GM21717 (cell line): Measurements from ENCODE around the gene CCSER1.

Experiments used
- ATAC-seq: cut with Tn5 transposase; IDR thresholded peaks from one replicate; pipeline ENCODE4 v1.9.1; 2021; ENCODE audit warnings: mild to moderate bottlenecking, moderate library complexity; ENCODE audit not compliant: unreplicated experiment

Gene CCSER1

DNA sequence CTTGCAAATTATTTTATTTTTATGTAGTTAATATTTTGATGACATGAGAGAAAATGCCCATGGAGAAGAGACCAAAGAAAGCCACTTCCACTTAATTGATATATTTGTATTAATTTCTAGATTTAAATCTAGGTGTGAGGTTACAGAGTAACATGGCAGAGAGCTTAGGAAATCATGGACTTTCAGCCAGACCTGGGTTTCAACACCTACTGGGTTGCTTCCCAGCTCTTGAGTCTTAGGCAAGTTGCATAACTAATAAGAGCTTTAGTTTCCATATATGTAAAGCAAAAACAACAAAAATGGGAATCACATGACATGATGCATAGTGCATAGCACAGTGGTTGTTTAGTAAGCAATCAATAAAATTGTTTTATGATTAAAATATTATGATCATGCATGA is 413.3 kb downstream of the CCSER1 start:
- ATAC-seq = no peak

DNA sequence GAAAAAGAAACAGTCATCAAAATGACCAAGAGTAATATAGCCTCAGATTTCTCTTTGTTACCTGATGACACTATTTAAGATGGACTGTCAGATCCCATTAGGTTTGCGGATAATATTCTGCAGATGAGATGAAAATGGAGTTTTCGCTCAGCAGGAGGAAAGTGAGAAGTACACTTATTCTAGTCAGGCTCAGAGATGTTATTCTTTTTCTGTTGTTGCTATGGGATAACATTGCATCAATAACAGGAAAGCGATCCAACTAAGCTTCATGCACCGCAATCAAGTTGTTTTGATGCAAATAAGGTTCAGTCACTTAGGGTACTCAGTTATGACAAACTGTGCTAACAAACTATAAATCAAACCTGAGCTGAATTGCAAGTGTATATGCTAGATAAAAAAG is 415.0 kb downstream of the CCSER1 start:
- no peak for ATAC-seq

DNA sequence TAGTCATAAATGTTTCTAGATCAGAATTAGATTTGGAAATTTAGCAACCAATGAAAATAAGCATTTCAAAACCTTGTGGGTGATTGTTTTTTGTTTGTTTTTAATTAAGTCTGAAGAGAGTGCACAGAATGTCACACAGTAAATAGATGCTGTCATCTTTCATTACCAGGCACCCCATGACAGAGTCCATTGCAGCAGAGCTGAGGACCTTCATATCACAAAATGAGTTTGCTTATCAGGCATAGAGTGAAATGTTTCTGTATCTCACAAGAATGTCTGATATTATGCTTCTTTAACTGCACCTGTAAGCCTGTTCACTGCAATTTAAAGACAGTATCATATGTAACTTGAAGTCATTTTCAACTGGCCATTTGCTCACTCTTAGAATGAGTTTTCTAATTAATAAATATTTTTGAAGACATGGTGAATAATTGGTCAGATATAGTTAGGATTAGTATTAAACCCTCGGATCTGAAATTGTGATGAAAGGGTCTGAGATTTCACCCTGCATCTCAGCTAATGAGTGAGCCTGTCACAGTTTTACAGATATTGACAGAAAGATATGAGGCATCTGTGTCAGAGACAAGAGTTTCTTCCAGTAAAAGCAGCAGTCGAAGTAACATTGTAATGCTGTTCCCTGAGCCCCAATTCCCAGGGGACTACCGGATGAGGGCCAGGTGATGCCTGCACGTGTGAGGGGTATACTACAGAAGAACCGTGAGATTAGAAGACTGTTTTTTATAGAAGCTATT is 416.4 kb downstream of the CCSER1 start:
- ATAC-seq = no peak

- no peak for ATAC-seq
Observed at GRCh38 chr4:90544532-90545045, 417.4 kb downstream of the CCSER1 start.

DNA sequence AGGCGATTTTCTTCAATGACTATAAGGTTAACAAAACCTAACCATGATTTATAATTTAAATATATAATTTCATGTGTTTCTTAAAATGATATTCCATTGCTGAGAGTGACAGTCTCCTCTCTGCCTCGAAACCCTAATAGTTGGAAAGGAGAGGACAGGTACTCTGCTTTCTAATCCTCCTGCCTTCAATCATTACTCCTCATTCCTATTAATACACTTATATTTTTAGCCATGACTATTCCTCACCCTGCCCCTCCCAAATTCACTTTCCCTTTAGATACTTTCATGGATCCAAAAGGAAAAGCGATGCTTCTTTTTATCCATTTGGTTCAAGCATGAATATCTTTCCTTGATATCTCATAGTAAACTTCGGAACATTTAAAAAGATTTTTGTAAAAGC is 418.2 kb downstream of the CCSER1 start:
- no peak for ATAC-seq

GRCh38 chr4:90546114-90546513 is 418.9 kb downstream of the CCSER1 start:
- ATAC-seq = peak; percentile 47

DNA sequence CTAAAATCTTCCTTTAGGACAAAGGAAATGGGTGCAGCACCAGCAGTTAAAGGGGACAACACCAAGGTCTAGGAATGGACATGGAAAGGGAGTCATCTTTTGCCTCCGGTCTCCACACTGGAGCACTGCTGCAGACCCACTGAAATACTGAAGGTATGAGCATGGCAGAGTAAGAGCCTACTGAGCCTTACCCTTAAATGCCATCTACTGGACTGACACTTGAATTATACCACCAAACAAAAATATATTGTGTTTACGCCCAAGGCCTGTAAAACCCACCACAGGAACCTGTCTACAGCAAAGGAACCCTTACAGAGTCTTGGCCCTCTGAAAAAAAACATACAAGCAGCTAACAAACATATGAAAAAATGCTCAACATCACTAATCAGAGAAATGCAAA is 443.4 kb downstream of the CCSER1 start:
- no peak for ATAC-seq

DNA sequence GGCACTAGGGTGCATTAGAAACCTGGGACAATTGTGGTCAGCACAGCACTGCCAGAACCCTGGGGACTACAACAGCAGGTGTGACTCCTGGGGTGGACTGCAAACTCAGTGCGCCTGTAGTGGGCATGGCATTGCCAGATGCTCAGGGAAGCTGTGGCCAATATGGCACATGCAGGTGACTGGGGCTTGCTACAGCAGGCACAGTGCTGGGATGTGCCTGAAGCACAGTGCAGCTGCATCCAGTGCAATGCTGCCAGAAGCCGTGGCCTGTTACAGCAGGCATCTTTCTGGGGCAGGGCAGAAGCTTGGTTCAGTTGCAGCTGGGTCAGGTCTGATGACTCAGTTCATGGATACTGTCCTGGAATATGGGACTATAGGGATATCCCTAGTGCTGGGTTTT is 445.8 kb downstream of the CCSER1 start:
- no peak for ATAC-seq

DNA sequence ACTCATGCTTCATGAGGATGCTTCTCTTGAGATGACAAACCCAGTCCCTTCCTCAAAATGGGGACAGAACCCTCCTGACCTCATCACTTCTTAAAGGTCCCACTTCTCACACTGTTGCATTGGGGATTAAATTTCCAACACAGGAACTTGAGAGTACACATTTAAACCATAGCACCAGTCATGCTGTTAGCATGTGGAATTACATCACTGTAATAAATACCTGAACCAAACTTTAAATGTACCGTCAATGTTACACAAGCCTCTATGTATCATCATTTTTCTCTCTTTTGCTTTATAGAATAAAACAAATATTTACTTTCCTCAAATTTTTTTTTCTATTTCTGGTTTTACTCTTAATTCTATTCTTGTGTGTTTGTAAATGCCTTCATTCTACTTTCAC is 448.2 kb downstream of the CCSER1 start:
- ATAC-seq = no peak

DNA sequence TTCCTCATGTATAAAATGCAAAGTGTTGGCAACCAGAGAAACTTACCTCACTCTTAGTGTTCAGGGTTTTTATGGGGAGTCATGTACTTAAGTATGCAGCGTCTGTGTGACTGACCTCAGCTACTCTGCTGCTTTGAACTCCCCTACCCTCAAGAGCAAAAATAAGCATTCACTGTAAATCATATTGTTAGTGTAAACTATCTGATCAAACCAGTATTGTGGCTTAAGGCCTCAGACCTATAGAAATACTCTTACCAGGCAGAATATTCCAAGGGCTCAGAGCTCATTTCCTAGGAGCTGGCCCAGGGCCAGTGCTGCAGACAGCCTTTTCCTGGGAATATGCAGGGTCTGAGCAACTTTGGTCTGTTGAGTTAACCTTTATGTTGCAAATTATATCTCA is 453.1 kb downstream of the CCSER1 start:
- no peak for ATAC-seq

DNA sequence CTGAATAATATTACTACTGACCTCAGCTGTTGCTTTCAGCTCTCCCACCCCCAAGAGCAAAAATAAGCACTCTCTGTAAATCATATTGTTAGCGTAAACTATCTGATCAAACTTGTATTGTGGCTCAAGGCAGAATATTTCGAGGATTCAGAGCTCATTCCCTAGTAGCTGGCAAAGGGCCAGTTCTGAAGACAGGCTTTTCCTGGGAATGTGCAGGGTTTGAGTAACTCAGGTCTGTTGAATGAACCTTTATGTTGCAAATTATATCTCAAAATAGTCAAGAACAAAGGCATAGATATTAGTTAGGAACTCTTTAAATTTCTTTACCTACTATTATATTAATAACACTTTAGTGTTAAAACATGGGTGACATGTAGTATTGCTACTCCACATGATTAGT is 454.9 kb downstream of the CCSER1 start:
- no peak for ATAC-seq

DNA sequence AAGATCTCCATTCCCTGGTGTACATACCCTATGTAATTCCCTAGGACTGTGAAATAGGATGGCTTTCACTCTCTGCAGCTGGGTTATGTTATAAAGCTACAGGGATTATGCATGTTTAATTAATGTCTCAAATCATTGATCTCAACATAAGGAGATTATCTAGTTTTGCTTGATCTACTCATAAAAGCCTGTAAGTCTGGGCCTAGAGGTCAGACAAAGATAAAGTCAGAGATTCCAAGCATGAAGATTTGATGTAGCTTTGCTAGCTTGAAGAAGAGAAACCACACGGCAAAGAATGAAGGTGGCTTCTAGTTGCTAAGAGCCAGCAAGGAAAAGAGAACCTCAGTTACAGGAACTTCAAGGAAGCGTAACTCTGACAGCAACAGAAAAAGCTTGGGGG is 456.9 kb downstream of the CCSER1 start:
- no peak for ATAC-seq

GRCh38 chr4:90585961-90586360 is 458.8 kb downstream of the CCSER1 start:
- no peak for ATAC-seq

DNA sequence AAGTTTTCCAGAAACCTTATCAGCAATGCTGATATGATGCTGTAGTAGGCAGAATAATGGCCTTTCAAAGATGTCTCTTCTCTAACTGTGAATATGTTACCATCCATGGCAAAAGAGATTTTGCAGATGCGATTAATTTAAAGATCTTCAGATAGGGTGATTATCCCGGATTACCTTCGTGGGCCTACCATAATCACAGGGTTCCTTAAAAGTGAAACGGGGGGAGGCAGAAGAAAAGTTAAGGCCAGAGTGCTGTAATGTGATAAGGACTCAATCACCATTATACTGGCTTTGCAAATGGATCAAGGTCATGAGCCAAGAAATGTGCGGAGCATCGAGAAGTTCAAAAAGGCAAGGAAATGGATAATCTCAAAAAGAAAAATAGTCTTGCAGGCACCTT is 459.6 kb downstream of the CCSER1 start:
- no peak for ATAC-seq

DNA sequence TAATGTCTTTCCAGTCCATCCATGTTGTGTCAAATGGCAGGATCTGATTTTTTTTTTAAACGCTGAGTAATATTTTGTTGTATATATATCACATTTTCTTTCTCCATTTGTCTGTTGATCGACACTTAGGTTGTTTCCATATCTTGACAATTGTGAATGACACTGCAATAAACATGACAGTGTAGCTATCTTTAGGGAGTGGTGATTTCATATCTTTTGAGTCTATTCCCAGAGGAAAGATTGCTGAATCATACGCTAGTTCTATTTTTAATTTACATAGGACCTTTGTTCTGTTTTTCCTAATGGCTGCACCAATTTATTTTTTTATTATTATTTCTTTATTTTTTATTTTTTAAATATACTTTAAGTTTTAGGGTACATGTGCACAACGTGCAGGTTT is 470.7 kb downstream of the CCSER1 start:
- no peak for ATAC-seq

GRCh38 chr4:90598741-90599140 is 471.5 kb downstream of the CCSER1 start:
- no peak for ATAC-seq

- no peak for ATAC-seq
Observed at GRCh38 chr4:90602726-90603125, 475.5 kb downstream of the CCSER1 start.

DNA sequence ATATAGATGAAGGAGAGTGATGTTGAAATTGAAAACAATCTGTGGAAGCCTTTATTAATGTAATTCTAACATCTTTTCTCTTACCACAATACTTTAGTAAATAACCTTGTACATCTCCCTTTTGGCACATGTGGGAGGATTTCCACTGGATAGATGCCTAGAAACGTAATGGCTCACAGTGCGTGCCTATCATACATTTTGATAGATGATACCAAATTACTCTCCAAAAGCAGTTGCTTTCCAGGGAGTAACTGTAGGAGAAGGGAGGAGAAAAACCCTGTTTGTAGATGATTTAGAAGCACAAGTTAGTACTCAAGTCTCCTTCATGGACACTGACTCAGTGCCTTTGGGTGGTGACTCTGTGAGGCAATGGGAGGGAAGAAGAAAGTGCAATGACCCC is 476.3 kb downstream of the CCSER1 start:
- ATAC-seq = no peak

GRCh38 chr4:90606781-90607180 is 479.6 kb downstream of the CCSER1 start:
- ATAC-seq = no peak

DNA sequence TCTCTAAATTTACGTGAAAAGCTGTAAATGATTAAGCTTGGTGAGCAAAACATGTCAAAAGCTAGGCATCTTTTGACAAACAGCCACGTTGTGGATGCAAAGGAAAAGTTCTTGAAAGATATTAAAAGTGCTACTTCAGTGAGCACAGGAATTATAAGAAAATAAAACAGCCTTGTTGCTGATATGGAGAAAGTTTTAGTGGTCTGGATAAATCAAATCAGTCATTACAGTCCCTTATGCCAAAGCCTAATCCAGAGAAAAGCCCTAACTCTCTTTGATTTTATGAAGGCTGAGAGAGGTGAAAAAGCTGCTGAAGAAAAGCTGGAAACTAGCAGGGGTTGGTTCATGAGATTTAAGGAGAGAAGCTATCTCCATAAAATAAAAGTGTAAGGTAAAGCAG is 487.2 kb downstream of the CCSER1 start:
- no peak for ATAC-seq

- no peak for ATAC-seq
Observed at GRCh38 chr4:90621080-90621479, 493.9 kb downstream of the CCSER1 start.

- no peak for ATAC-seq
Observed at GRCh38 chr4:90624781-90625180, 497.6 kb downstream of the CCSER1 start.
